Calu3 (cell line): ENCODE measurements around the gene FEM1C. TPM values are rescaled to one million over a fixed set of nuclear protein-coding genes. Genes with fewer than 3 reads are reported as not detected.

ENCODE experiments used
- BruUV-seq: library from RNA; stranded (reverse); fragments of 400-500 nt; replicated peaks from 2 replicates; lab custom pipeline; 2021; lab: Mats Ljungman, UMichigan
- CTCF ChIA-PET: fragments of 300-600 bp; sonication (Branson Sonifier 250); formaldehyde crosslinking; loops from one replicate; lab custom pipeline; 2022; ENCODE audit warnings: antibody characterized with exemption; lab: Charles Lee
- DNase-seq: peaks from one replicate; pipeline ENCODE4 v3.0.0; 2022
- H3K27ac Mint-ChIP-seq: one replicate; pipeline ENCODE4 v1.8.0; 2022; ENCODE audit warnings: mixed read lengths; ENCODE audit not compliant: unreplicated experiment
- H3K27me3 Mint-ChIP-seq: one replicate; pipeline ENCODE4 v1.8.0; 2022; ENCODE audit warnings: mixed read lengths; ENCODE audit not compliant: unreplicated experiment
- H3K36me3 Mint-ChIP-seq: one replicate; pipeline ENCODE4 v1.8.0; 2022; ENCODE audit warnings: mild to moderate bottlenecking, moderate library complexity, mixed read lengths; ENCODE audit not compliant: insufficient read depth, unreplicated experiment
- H3K4me1 Mint-ChIP-seq: one replicate; pipeline ENCODE4 v1.8.0; 2022; ENCODE audit warnings: mild to moderate bottlenecking, low read depth, mixed read lengths; ENCODE audit not compliant: unreplicated experiment
- H3K4me3 Mint-ChIP-seq: one replicate; pipeline ENCODE4 v1.8.0; 2022; ENCODE audit warnings: mild to moderate bottlenecking, low read depth, moderate library complexity, mixed read lengths; ENCODE audit not compliant: unreplicated experiment
- H3K9me3 Mint-ChIP-seq: one replicate; pipeline ENCODE4 v1.8.0; 2022; ENCODE audit warnings: low read depth, mixed read lengths; ENCODE audit not compliant: unreplicated experiment
- CTCF ChIP-seq: fragments of 200-600 bp; IDR thresholded peaks from one replicate; pipeline ENCODE4 v1.8.0; 2022; ENCODE audit warnings: antibody characterized with exemption; ENCODE audit not compliant: unreplicated experiment
- intact Hi-C: fragments of 100-400 bp; cut with micrococcal nuclease; formaldehyde crosslinking; loops from one replicate; pipeline ENCODE4 v1.10.0; 2022; ENCODE audit not compliant: unreplicated experiment
- total RNA-seq: library from RNA; stranded (reverse); gene quantifications from 2 replicates; pipeline ENCODE4 v1.2.3, GENCODE V29; 2022

Gene FEM1C
- total RNA-seq, 1 experiment from 2014 or later = 42.8 TPM

GRCh38 chr5:115496936-115497576 lies 47.5 kb downstream of the FEM1C start:
- intact Hi-C loops = no loop called here
- BruUV-seq = no TSS peak
- no peak overlapping the region for H3K4me3 Mint-ChIP-seq
- H3K27ac Mint-ChIP-seq = no peak overlapping the region
- H3K9me3 Mint-ChIP-seq = no peaks in the 10 kb centered on the region
- H3K36me3 Mint-ChIP-seq = no peaks in the 10 kb centered on the region
- CTCF ChIA-PET = no interaction called here
- DNase-seq = no peak
- no peak for TF ChIP-seq CTCF
- H3K4me1 Mint-ChIP-seq = peaks cover 9% of the 10 kb centered on the region
- no peaks in the 10 kb centered on the region for H3K27me3 Mint-ChIP-seq

GRCh38 chr5:115494570-115495289 lies 49.8 kb downstream of the FEM1C start:
- H3K27ac Mint-ChIP-seq = no peak overlapping the region
- no TSS peak for BruUV-seq
- intact Hi-C loops = no loop called here
- no peak overlapping the region for H3K4me3 Mint-ChIP-seq
- H3K9me3 Mint-ChIP-seq = no peaks in the 10 kb centered on the region
- DNase-seq = no peak
- H3K36me3 Mint-ChIP-seq = no peaks in the 10 kb centered on the region
- H3K4me1 Mint-ChIP-seq = peaks cover 17% of the 10 kb centered on the region
- TF ChIP-seq CTCF = no peak
- H3K27me3 Mint-ChIP-seq = no peaks in the 10 kb centered on the region
- CTCF ChIA-PET = interaction anchor here (0.6 to 0.7 kb wide), 2 partner anchors 52 to 718 kb away, joined by 3 to 5 read pairs; no protein-coding TSS in a partner anchor

GRCh38 chr5:115490596-115490995 lies 54.0 kb downstream of the FEM1C start:
- no peaks in the 10 kb centered on the region for H3K36me3 Mint-ChIP-seq
- no peak for DNase-seq
- no TSS peak for BruUV-seq
- no peaks in the 10 kb centered on the region for H3K27me3 Mint-ChIP-seq
- peaks cover 2% of the 10 kb centered on the region for H3K9me3 Mint-ChIP-seq
- intact Hi-C loops = no loop called here
- H3K4me1 Mint-ChIP-seq = peaks cover 33% of the 10 kb centered on the region
- CTCF ChIA-PET = no interaction called here
- TF ChIP-seq CTCF = no peak
- no peak overlapping the region for H3K4me3 Mint-ChIP-seq
- no peak overlapping the region for H3K27ac Mint-ChIP-seq

- Mint-ChIP-seq H3K4me3 (no peak overlapping the region), H3K27ac (no peak overlapping the region), H3K9me3 (peaks cover 2% of the 10 kb centered on the region), H3K36me3 (no peaks in the 10 kb centered on the region), H3K4me1 (peaks cover 30% of the 10 kb centered on the region), H3K27me3 (no peaks in the 10 kb centered on the region)
- no TSS peak for BruUV-seq
- CTCF ChIA-PET = no interaction called here
- TF ChIP-seq CTCF = no peak
- intact Hi-C loops = no loop called here
- no peak for DNase-seq
Observed at GRCh38 chr5:115489733-115490132, 54.8 kb downstream of the FEM1C start.
